ENCODE data around the gene ARAF. TPM values are rescaled to one million over a fixed set of nuclear protein-coding genes. Genes with fewer than 3 reads are reported as not detected.

Gene ARAF
- total RNA-seq, 1 experiment from 2014 or later: 60.0 TPM

DNA sequence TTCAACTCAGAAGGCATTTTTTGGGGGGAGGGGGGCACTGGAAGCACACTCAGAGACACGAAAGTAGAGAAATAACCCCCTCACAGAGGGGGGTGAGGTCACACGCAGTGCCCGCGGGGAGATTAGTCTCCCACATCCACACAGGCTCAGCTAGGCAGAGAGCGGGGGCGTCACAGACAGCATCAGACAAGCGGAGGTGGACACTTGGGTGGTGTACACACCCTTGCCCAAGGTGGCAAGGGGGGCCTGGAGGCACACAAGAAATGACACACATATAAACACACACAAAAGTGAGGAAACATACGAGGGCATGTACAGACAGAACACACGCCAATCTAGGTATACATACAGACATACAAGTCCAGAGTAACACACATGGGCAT is 59.3 kb downstream of the ARAF start:
- no peak overlapping the region for H3K4me3 ChIP-seq (ENCODE audit: low read depth, low read length, poor library complexity, severe bottlenecking)
- H3K27ac ChIP-seq (ENCODE audit: low read depth, low read length, poor library complexity, severe bottlenecking): no peak overlapping the region
- H3K4me1 ChIP-seq (ENCODE audit: insufficient read depth, low read length, poor library complexity, severe bottlenecking): no peaks in the 10 kb centered on the region
- no peaks in the 10 kb centered on the region for H3K36me3 ChIP-seq (ENCODE audit: insufficient read depth, low read length, poor library complexity, severe bottlenecking)
- no peak for DNase-seq (ENCODE audit: low spot score)
- intact Hi-C loops (cut with micrococcal nuclease; ENCODE audit: unreplicated experiment): no loop called here
- ChIA-PET CTCF (no interaction called here), POLR2A (ENCODE audit: low non-redundant PET) (no interaction called here)
- no peaks in the 10 kb centered on the region for H3K27me3 ChIP-seq (replicated peaks; ENCODE audit: insufficient read depth, low read depth, low read length, poor library complexity)
- TF ChIP-seq, protein P1, sequence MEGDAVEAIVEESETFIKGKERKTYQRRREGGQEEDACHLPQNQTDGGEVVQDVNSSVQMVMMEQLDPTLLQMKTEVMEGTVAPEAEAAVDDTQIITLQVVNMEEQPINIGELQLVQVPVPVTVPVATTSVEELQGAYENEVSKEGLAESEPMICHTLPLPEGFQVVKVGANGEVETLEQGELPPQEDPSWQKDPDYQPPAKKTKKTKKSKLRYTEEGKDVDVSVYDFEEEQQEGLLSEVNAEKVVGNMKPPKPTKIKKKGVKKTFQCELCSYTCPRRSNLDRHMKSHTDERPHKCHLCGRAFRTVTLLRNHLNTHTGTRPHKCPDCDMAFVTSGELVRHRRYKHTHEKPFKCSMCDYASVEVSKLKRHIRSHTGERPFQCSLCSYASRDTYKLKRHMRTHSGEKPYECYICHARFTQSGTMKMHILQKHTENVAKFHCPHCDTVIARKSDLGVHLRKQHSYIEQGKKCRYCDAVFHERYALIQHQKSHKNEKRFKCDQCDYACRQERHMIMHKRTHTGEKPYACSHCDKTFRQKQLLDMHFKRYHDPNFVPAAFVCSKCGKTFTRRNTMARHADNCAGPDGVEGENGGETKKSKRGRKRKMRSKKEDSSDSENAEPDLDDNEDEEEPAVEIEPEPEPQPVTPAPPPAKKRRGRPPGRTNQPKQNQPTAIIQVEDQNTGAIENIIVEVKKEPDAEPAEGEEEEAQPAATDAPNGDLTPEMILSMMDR (conservative IDR thresholded peaks at IDR 0.05; ENCODE audit: low read depth, low read length): no peak
- no peak for TF ChIP-seq EZH2 (IDR thresholded peaks at IDR 0.05; ENCODE audit: borderline replicate concordance, low read depth, low read length, poor library complexity, severe bottlenecking)
- no peaks in the 10 kb centered on the region for H3K9me3 ChIP-seq (ENCODE audit: low read depth, low read length, poor library complexity, severe bottlenecking)
- BruUV-seq (replicated peaks): no TSS peak

Small RNA genes within 50 kb of the gene (microRNA-seq; reads per million reads assigned to microRNA genes)
- 0.81 reads per million for gene MIR4769

Other genes starting within 250 kb of the ARAF start
- not detected in 2 replicates for gene ZNF157, start 190.6 kb upstream of the ARAF start, total RNA-seq (2021)
- gene ZNF41, start 78.0 kb upstream of the ARAF start, total RNA-seq (2021): 6.4 and 6.8 TPM in 2 replicates
- 386 and 471 TPM in 2 replicates for gene TIMP1, start 21.2 kb downstream of the ARAF start, total RNA-seq (2021)
- 8.1 and 9.2 TPM in 2 replicates for gene SYN1, start 58.7 kb downstream of the ARAF start, total RNA-seq (2021)
- 1.9 and 2.3 TPM in 2 replicates for gene CFP, start 68.7 kb downstream of the ARAF start, total RNA-seq (2021)
- gene ELK1, start 89.4 kb downstream of the ARAF start, total RNA-seq (2021): 47.6 and 49.7 TPM in 2 replicates
- gene UXT, start 98.0 kb downstream of the ARAF start, total RNA-seq (2021): 88.1 and 110 TPM in 2 replicates